Right lobe of liver (tissue), 4 donors: ENCODE results near the gene GOLPH3.

ENCODE experiments used
- CTCF ChIP-seq, 4 donors: fragments of 200-600 bp in 3 of 4; fragments of 450-650 bp in 1 of 4; IDR thresholded peaks; one replicate each; pipeline versions ENCODE4 v1.5.1 to v1.8.0; 2016 to 2022; ENCODE audit warnings: antibody characterized with exemption in 4 of 4, mild to moderate bottlenecking in 2 of 4
- POLR2A ChIP-seq: fragments of 450-650 bp; IDR thresholded peaks from one replicate; pipeline ENCODE4 v1.6.1; 2017; ENCODE audit warnings: antibody characterized with exemption, mild to moderate bottlenecking
- donor health status: DM: no; HTN: no; CAD: no.
- donor health status: DM: no; HTN: no; CAD: no.
- donor health status: DM: no; HTN: yes; CAD: no.

GRCh38 chr5:32094691-32095090 lies 79.4 kb downstream of the GOLPH3 start:
- TF ChIP-seq CTCF (IDR thresholded peaks at IDR 0.05) = no peak
- TF ChIP-seq POLR2A = no peak
